Glutamatergic neuron (in vitro differentiated cells): ENCODE measurements around the gene MYB. TPM values are rescaled to one million over a fixed set of nuclear protein-coding genes. Genes with fewer than 3 reads are reported as not detected.
"Not testable (repeated sequence)": the region's sequence is repeated elsewhere in the genome, so short reads cannot be mapped to it uniquely, and the experiment has no call there.

Experiments
- DNase-seq: peaks from one replicate; pipeline ENCODE4 v3.0.0; 2022
- H3K27ac Mint-ChIP-seq: one replicate; pipeline ENCODE4 v1.8.0; 2020; ENCODE audit warnings: mild to moderate bottlenecking, mixed read lengths, inconsistent platforms; ENCODE audit not compliant: unreplicated experiment
- H3K27me3 Mint-ChIP-seq: one replicate; pipeline ENCODE4 v1.8.0; 2020; ENCODE audit warnings: mild to moderate bottlenecking, moderate library complexity, mixed read lengths, inconsistent platforms; ENCODE audit not compliant: unreplicated experiment
- H3K36me3 Mint-ChIP-seq: one replicate; pipeline ENCODE4 v1.8.0; 2020; ENCODE audit warnings: mild to moderate bottlenecking, mixed read lengths, inconsistent platforms; ENCODE audit not compliant: unreplicated experiment
- H3K4me1 Mint-ChIP-seq: one replicate; pipeline ENCODE4 v1.8.0; 2020; ENCODE audit warnings: mild to moderate bottlenecking, low read depth, mixed read lengths, inconsistent platforms; ENCODE audit not compliant: unreplicated experiment
- H3K4me3 Mint-ChIP-seq: one replicate; pipeline ENCODE4 v1.8.0; 2020; ENCODE audit warnings: mild to moderate bottlenecking, mixed read lengths, inconsistent platforms; ENCODE audit not compliant: unreplicated experiment
- H3K9me3 Mint-ChIP-seq: one replicate; pipeline ENCODE4 v1.8.0; 2020; ENCODE audit warnings: mild to moderate bottlenecking, moderate library complexity, mixed read lengths, inconsistent platforms; ENCODE audit not compliant: unreplicated experiment
- total RNA-seq: library from RNA; stranded (reverse); fragmentation: NEBNext Ultra II Directional; extraction: Animal tissue kit (Norgen Biotek cat#: 25700); gene quantifications from one replicate; pipeline ENCODE4 v1.2.1, GENCODE V29; 2021; ENCODE audit not compliant: unreplicated experiment
- TF ChIP-seq, protein P1 (sequence below): fragments of 200-600 bp; sonication (generic); IDR thresholded peaks from one replicate; pipeline ENCODE4 v1.5.0; 2021; ENCODE audit not compliant: partially characterized antibody, unreplicated experiment

Gene MYB
- total RNA-seq, 1 donor from 2014 or later, result 0.56 TPM

DNA sequence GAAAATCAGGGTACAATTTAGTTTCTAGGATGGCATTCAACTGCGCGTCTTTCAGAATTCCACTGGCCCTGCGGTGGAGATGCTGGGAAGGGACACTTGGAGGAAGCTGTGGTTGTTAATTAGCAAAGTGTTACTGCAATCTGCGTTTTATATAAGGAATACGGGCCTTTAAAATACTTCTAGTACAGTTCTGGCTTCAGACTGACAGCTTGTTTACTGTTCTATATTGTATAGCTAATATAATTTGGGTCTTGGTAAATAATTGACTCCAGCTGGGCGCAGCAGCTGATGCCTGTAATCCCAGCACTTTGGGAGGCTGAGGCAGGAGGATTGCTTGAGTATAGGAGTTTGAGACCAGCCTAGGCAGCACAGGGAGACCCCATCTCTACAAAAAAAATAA, 63.7 kb downstream of the MYB start:
- no peaks in the 10 kb centered on the region for H3K27me3 Mint-ChIP-seq
- TF ChIP-seq, protein P1, sequence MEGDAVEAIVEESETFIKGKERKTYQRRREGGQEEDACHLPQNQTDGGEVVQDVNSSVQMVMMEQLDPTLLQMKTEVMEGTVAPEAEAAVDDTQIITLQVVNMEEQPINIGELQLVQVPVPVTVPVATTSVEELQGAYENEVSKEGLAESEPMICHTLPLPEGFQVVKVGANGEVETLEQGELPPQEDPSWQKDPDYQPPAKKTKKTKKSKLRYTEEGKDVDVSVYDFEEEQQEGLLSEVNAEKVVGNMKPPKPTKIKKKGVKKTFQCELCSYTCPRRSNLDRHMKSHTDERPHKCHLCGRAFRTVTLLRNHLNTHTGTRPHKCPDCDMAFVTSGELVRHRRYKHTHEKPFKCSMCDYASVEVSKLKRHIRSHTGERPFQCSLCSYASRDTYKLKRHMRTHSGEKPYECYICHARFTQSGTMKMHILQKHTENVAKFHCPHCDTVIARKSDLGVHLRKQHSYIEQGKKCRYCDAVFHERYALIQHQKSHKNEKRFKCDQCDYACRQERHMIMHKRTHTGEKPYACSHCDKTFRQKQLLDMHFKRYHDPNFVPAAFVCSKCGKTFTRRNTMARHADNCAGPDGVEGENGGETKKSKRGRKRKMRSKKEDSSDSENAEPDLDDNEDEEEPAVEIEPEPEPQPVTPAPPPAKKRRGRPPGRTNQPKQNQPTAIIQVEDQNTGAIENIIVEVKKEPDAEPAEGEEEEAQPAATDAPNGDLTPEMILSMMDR, result no peak
- no peak for DNase-seq
- no peak overlapping the region for H3K4me3 Mint-ChIP-seq
- no peaks in the 10 kb centered on the region for H3K9me3 Mint-ChIP-seq
- no peak overlapping the region for H3K27ac Mint-ChIP-seq
- H3K36me3 Mint-ChIP-seq, result no peaks in the 10 kb centered on the region
- no peaks in the 10 kb centered on the region for H3K4me1 Mint-ChIP-seq

DNA sequence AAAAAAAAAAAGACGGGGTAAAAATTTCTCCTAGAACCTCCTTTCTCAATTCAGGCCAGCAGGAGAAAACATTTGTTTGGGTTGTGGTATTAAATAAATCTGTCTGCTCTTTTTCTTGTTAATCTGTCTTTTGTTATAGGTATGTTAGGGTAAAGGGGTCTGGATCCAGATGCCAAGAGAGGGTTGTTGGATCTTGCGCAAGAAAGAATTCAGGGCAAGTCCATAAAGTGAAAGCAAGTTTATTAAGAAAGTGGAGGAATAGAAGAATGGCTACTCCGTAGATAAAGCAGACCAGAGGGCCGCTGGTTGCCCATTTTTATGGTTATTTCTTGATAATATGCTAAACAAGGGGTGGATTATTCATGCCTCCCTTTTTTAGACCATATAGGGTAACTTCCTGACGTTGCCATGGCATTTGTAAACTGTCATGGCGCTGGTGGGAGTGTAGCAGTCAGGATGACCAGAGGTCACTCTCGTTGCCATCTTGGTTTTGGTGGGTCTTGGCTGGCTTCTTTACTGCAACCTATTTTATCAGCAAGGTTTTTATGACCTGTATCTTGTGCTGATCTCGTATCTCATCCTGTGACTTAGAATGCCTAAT, 65.4 kb downstream of the MYB start:
- H3K27ac Mint-ChIP-seq, H3K9me3 Mint-ChIP-seq, DNase-seq, H3K4me3 Mint-ChIP-seq, H3K36me3 Mint-ChIP-seq, H3K4me1 Mint-ChIP-seq, H3K27me3 Mint-ChIP-seq: not testable (repeated sequence)

DNA sequence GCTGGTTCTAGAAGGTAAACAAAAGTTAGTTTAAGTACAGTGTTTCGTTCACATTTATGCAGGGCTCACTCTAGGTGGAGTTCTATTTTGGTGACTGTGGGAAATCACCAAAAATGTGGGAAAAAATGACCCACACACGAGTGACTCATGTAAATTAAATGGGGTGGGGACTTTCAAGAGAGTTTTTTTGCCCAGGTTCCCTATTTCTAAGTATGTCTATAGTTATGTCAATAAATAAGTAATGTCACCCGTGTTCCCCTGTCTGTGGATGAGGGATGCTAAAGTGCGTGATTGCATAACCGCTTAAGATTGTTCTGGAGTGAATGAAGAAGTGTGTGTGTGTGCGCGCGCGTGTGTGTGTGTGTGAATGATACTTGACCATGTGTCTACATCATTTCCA, 69.1 kb downstream of the MYB start:
- H3K27ac Mint-ChIP-seq, result no peak overlapping the region
- no peak for DNase-seq
- H3K4me3 Mint-ChIP-seq, result no peak overlapping the region
- TF ChIP-seq, protein P1, result no peak
- H3K27me3 Mint-ChIP-seq, result no peaks in the 10 kb centered on the region
- peaks cover 6% of the 10 kb centered on the region for H3K4me1 Mint-ChIP-seq
- H3K9me3 Mint-ChIP-seq, result peaks cover 3% of the 10 kb centered on the region
- no peaks in the 10 kb centered on the region for H3K36me3 Mint-ChIP-seq

DNA sequence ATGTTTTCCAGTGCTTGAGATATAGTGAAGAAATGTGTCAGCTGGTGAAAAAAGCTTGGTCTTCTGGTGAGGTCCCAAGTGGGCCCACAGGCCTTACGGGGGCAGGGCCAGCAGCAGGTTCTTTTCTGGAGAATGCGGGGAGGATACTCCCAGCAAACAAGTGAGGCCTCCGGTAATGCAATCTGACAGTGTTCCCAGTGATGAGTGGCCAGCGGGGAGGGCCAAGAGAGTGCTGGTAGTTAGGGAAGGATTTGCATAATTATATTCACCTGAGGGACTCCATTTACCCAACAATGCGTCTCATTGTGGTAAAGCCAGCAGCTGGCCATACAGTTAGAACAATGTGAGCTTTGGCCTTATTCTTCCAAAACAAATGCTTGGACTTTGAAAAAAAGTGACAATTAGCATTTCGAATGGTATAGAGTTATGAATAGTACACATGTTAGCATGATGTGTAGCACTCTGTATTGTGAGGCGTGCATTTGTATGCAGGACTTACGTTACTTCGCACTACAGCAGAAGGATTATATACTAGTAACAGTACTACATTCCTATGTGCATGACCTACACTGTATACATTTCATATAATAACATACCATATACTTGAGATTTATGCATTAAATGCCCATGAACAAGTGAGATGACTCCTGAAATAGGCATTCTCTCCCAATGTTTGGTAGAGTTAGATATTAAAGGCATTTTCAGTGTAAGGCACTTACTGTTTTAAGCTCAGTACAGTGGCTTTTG, 69.8 kb downstream of the MYB start:
- peaks cover 3% of the 10 kb centered on the region for H3K36me3 Mint-ChIP-seq
- H3K27ac Mint-ChIP-seq, result no peak overlapping the region
- TF ChIP-seq, protein P1, result no peak
- peaks cover 3% of the 10 kb centered on the region for H3K9me3 Mint-ChIP-seq
- DNase-seq, result no peak
- no peak overlapping the region for H3K4me3 Mint-ChIP-seq
- no peaks in the 10 kb centered on the region for H3K27me3 Mint-ChIP-seq
- H3K4me1 Mint-ChIP-seq, result peaks cover 6% of the 10 kb centered on the region

DNA sequence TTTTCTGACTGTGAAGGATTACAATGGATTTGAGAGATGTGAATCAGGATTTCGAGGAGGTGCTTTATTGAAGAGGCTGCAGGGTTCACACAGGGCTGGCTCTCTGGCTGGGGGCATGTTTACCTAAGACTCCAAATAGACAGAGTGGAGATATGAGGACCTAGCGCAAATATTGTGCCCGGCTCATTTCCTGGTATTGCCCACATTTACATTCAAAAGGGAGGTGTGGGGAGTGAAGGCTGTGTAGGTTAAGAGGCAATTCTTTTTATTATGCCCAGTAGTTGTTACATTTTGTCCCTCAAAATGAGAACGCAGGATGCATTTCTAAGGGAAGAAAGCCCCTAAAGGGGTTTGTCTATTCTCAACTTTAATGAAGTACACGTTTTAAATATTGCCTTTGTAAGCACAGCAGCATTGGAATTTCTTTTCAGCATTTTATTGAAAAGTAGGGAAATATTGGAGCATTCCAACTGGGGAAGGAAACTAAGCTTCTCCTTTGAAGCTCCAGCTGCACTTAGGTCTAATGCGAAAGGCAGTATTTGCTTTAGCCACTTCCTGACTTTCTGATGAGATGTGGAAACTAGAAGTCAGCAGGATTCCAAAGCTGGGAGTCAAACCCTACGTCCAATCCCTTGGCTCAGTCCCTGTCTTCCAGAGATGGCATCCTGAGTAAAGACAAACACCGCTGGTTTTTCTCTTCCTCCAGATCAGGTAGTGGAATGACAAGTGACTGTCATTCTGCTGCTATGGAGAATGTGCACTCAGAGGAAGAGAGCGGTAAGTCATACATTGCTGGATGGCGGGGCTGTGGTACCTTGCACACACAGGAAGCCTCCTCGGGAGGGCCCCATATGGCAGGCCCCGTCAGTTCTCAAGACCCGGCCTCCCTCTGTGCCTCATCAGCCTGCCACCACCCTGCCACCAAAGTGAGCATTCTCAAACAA, 70.7 kb downstream of the MYB start:
- peaks cover 3% of the 10 kb centered on the region for H3K9me3 Mint-ChIP-seq
- H3K4me1 Mint-ChIP-seq, result peaks cover 6% of the 10 kb centered on the region
- H3K27ac Mint-ChIP-seq, result no peak overlapping the region
- DNase-seq, result no peak
- peaks cover 4% of the 10 kb centered on the region for H3K36me3 Mint-ChIP-seq
- H3K4me3 Mint-ChIP-seq, result no peak overlapping the region
- H3K27me3 Mint-ChIP-seq, result no peaks in the 10 kb centered on the region
- TF ChIP-seq, protein P1, result no peak
